ENCODE results near the gene FGF2.
"Not testable (repeated sequence)": the region's sequence is repeated elsewhere in the genome, so short reads cannot be mapped to it uniquely, and the experiment has no call there.

The FGF2 gene

GRCh38 chr4:122826553-122827257 lies at the start of gene FGF2:
FGF2 (plus strand) TSS chr4:122826831; CDS start chr4:122827175, 344 bp downstream.
- peak; percentile 33 for DNase-seq (ENCODE audit: low spot score)

GRCh38 chr4:122776916-122777315 lies 49.7 kb upstream of the FGF2 start:
- no peak for DNase-seq (ENCODE audit: low spot score)

GRCh38 chr4:122777846-122778673 lies 48.6 kb upstream of the FGF2 start:
- DNase-seq (ENCODE audit: low spot score) = no peak

GRCh38 chr4:122781486-122781885 lies 45.1 kb upstream of the FGF2 start:
- DNase-seq (ENCODE audit: low spot score) = no peak

GRCh38 chr4:122783301-122784215 lies 43.1 kb upstream of the FGF2 start:
- DNase-seq (ENCODE audit: low spot score) = no peak

- DNase-seq (ENCODE audit: low spot score) = no peak
These were observed 42.4 kb upstream of the FGF2 start for GRCh38 chr4:122784261-122784660.

- no peak for DNase-seq (ENCODE audit: low spot score)
These were observed 41.5 kb upstream of the FGF2 start for GRCh38 chr4:122785099-122785498.

GRCh38 chr4:122786296-122786695 lies 40.3 kb upstream of the FGF2 start:
- DNase-seq (ENCODE audit: low spot score) = not testable (repeated sequence)

- DNase-seq (ENCODE audit: low spot score) = not testable (repeated sequence)
These were observed 39.7 kb upstream of the FGF2 start for GRCh38 chr4:122786920-122787319.

GRCh38 chr4:122787940-122788339 lies 38.7 kb upstream of the FGF2 start:
- DNase-seq (ENCODE audit: low spot score) = no peak

GRCh38 chr4:122788935-122789334 lies 37.7 kb upstream of the FGF2 start:
- no peak for DNase-seq (ENCODE audit: low spot score)

- DNase-seq (ENCODE audit: low spot score) = no peak
These were observed 32.8 kb upstream of the FGF2 start for GRCh38 chr4:122793811-122794210.

GRCh38 chr4:122796801-122797404 lies 29.7 kb upstream of the FGF2 start:
- no peak for DNase-seq (ENCODE audit: low spot score)

GRCh38 chr4:122797405-122798094 lies 29.1 kb upstream of the FGF2 start:
- no peak for DNase-seq (ENCODE audit: low spot score)

GRCh38 chr4:122798101-122798500 lies 28.5 kb upstream of the FGF2 start:
- DNase-seq (ENCODE audit: low spot score) = no peak

GRCh38 chr4:122798917-122799316 lies 27.7 kb upstream of the FGF2 start:
- no peak for DNase-seq (ENCODE audit: low spot score)

GRCh38 chr4:122803788-122804208 lies 22.8 kb upstream of the FGF2 start:
- no peak for DNase-seq (ENCODE audit: low spot score)

GRCh38 chr4:122806981-122807679 lies 19.5 kb upstream of the FGF2 start:
- DNase-seq (ENCODE audit: low spot score) = no peak

- no peak for DNase-seq (ENCODE audit: low spot score)
These were observed 16.0 kb upstream of the FGF2 start for GRCh38 chr4:122810669-122811068.

- not testable (repeated sequence) for DNase-seq (ENCODE audit: low spot score)
These were observed 14.8 kb upstream of the FGF2 start for GRCh38 chr4:122811781-122812180.

GRCh38 chr4:122812823-122813222 lies 13.8 kb upstream of the FGF2 start:
- DNase-seq (ENCODE audit: low spot score) = not testable (repeated sequence)

Measured in germinal center (tissue), 1 donor.